GM21528 (cell line): Measurements from ENCODE around the gene ARHGEF6.

ENCODE experiments used
- ATAC-seq: cut with Tn5 transposase; IDR thresholded peaks from one replicate; pipeline ENCODE4 v1.9.1; 2021; ENCODE audit warnings: mild to moderate bottlenecking, moderate library complexity; ENCODE audit not compliant: unreplicated experiment, low FRiP score

The ARHGEF6 gene

DNA sequence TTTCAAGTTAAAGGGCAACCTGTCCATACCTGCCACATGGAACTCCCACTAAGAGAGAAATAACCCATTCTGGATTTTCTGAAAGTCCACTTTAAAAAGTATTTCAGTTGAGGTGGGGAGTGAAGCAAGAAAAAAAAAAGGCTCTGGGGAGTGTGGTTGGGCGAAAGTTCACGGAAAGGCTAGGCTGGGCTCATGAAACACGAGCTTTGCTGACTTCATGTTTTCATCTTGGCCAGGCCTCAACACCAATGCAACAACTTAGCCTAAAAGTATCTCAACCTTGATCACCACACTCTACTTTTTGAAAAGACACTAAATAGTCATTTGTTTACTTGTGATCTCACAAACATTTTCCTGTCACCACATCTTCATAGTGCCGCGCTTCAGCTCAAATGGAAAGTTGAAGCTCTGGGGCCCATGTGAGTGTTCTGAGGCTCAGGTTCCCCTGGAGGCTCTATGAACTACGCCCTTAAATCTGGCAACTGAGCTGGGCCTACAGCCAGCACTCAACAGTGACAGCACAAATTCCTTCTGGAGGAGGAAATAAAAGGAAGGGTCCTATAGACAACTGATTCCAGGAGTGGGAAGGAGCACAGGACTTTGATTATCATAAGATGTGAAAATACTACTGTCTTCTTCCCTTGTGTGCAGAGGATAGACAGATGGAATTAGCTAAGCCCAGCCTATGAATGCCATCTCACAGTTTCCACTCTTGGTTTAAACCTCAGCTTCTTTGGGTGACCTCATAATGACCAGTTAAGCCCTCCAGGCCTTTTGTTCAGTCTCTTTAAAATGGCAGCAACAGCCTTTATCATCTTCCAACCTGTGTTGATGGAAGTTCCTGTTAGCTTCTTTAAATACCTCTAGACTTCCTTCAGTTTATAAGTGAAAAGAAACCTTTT, 127.7 kb downstream of the ARHGEF6 start:
- ATAC-seq = no peak

DNA sequence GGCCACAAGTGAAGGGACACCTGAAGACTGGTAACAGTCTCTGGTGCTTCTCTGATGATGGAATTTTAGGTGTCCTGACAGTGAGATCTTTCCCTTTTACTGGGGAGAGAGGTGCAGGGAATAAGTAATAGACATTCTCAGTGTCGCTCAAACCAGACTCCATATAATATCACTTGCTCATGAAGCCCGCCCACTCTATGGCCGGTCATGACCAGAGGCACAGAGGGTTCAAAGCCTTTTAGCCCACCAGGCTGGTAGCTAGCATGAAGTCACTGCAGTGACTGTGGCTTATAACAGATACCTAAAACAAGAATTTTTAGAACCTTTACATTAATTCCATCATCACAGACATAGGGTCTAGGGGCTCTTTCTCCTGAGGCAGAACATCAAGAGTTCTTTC, 129.9 kb downstream of the ARHGEF6 start:
- no peak for ATAC-seq

DNA sequence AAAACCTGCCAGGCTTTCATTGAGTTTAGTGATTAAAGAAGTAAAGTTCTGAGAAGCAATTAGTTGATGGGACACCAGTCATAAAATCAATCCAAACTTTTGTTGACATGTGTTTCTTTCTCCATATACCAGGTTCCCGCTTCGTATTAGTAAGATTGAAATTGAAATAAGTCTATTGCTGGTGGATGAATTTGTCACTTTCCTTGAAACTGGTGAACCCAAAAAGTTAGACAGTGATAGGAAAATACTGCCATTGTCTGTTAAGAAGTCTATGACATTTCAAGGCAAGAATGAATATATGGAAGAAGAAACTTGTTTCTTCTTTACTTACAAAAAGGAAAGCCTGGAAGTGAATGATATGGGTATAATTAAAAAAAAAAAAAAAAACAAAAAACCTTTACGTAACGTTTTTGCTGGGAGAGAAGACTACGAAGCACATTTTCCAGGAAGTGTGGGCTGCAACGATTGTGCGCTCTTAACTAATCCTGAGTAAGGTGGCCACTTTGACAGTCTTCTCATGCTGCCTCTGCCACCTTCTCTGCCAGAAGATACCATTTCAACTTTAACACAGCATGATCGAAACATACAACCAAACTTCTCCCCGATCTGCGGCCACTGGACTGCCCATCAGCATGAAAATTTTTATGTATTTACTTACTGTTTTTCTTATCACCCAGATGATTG, 132.9 kb downstream of the ARHGEF6 start, which contains the start of gene CD40LG:
CD40LG (plus strand) TSS at position 482 of the 684 bp plus-strand sequence; CDS start at position 573, 91 bp downstream.
- no peak for ATAC-seq

DNA sequence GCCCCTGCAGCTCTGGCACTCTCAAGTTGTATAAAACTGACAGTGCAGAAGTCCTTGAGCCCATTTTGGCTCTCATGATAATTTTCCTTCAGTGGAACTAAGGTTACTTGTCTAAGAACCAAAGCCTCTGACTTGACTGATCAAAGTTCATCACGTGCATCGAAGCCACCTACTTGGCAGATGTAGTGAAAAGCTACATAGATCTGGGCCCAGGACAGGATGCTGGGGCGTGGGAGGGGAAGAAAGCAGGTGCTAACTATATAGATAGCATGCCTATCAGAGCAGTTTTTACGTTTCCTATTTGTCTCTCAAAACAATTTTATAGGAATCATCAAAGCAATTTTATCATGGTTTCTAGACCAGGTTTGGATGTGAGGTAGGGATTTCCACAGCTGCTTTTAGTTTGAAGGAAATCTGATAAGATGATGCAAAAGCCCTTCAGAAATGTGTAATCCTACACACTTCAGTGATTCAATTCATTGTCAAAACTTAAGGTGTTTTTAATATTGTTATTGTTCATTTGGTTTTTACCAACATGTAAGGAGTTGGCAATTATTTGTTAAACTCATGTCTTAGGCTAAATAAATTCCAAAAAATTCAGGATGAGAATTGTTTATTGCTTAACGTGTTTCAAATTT, 134.0 kb downstream of the ARHGEF6 start:
- ATAC-seq = no peak

DNA sequence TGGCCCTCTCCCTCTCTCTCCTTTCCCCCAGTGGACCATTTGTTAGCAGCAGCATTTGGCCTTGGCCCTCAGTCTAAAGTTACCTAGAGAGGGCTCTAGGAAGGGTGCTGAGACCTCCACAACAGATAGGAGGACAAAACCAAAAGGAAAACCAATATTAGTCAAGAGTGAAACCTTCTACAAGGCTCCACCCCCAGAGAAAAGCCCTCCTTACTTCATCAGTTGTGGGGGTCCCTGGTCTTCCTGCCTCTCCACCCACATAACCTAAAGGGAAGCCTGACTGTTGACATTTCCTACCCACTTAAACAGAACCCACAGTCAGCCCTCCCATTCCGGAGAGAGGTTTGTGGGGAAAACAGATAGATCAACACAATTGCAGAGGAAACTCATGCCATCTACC, 137.5 kb downstream of the ARHGEF6 start:
- no peak for ATAC-seq

DNA sequence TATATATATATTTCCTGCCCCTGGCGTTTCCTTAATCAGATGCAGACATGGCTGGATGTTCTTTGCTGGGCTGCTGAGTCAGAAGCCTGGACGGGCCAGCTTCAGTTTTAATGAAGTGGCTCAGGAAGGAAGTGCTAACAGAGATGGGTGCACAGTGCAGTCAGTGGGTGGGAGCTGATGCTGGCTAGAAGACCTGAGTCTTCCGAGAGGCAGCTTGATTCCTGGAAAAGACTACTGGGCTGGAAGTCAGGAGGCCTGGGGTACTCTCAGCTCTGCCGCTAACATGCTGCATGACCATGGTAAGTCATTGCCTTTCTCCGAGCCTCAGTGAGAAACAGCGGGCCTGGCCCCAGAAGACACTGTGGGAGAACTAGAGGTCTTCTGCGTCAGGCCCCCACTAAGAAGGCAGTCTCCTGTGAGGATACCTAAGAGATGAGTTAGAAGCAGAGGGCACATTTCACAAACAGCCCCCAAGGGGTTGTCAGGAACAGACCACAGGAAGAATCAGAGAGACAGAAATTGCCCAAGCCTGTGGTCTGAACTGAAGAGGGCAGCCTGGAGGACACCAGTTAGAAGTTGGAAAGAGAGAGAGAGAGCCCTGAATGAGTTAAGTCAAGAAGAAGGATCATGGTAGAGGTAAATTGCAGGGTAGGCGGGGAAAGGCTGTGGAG, 141.1 kb downstream of the ARHGEF6 start:
- ATAC-seq = no peak

DNA sequence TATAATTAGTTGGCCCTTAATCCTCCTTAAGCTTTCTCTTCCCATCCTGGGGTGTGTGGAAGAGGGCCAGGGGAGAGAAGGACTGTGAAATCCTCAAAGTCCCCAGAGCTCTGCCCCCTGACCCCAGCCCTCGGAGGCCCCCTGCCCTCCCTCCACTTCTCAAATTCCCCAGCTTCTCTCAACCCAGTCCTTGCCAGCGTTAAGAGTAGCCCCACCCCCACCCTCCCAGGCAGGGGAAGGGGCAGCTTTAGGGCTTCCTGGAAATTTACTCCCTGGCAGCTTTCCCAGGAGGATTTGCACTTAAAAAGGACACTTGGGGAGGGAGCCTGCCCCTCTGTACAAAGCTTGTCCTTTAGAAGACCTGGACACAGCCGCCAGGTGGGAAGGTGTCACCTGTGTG, 144.6 kb downstream of the ARHGEF6 start:
- no peak for ATAC-seq

DNA sequence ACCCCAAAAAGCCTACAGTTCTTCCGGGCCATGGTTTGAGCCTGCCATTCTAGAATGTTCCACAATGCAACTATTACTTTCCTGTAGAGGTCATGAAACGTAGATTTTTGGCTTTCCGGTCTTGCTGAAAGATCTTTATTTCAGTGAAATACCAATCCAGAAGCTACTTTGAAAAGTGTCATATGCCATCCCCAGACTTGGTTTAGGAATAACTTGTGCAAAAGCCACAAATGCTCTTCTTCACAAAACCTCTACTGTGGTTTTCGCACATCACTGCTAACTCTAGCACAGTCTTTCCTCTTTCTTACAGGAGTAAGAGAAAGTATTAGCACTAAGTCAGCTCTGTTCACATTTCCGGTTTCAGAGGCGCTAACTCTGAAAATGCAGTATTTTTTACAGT, 145.5 kb downstream of the ARHGEF6 start:
- ATAC-seq = no peak

DNA sequence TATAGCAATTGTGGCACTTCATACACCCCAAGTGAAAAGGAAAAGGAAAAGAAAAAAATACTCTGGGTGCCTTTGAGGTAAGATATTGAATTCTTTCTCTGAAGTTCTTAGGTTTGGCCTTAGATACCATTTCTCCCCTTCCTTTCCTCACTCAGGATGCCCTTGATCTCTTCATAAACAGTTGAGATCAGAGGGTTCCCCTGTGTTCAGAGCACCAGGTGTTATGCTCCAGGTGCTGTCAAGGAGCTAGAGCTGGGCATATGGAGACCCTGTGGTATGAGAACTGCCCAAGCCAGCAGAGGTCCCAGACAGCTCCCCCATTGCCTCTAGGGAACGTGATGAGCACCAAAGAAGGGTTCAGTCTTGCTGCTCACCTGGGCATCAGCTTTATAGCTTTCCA, 149.9 kb downstream of the ARHGEF6 start:
- no peak for ATAC-seq

DNA sequence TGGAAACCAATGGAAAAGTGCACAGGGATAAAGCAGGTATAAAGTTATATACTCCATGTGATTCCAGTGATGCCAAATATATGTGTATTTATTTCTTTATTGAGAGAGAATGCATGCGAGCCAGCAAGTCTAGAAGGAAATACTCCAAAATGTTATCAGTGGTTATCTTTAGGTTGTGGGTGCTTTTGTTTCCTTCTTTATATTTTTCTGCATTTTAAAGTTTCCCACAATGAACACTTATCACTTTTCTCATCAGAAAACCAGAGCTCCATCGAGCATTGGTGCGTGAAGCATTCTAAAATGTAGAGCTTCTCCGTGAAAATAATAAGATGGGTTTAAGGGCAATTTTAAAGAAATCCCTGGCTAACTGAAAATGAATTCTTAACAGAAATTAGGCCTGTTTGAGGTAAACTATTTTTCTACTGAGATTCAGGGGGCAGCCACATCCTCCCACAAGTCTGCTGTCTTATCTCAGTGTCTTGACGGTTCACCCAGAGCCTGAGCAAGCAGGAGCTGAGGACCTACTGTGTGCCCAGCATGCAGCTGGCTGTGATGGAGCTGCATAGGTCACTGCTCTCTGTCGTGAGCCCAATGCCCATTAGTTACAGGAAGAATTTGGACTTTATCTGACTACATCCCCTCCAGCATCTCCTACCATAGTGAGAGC, 151.5 kb downstream of the ARHGEF6 start:
- no peak for ATAC-seq

DNA sequence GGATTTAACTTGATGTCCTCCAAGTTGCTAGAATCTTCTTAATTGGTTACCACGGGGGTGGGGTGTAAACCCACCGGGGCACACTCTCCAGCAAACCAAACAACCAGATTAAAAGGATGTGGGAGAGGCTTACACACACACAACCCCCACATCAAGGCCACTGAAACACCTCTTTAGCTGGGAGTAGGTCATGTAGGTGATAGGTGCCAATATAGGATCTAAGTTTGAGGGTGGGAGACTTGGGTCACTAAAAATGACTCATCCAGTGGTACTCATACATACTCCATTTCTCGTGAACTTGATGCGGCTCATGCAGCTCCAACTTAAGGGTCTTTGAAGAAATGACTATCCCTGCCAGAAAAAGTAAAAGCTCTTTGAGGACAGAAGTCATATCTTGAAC, 153.3 kb downstream of the ARHGEF6 start:
- ATAC-seq = no peak

DNA sequence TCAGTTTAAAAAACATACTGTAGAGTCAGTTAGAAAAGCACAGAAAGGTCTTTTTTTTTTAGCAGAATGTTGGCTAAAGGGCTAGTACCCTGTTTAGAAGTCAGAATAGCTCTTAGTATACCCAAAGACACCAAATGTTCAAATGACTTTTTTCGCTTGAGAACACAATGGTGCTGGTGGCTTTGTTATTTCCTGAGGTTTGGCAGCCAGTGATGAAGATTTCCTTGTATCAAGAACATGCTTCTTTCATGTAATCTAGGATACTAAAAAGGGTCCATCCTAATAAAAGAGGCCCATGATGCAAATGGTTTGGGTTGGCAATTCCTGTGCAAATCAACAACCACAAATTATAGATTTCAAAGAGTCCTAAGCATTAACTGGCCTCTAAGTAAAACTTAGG, 153.8 kb downstream of the ARHGEF6 start:
- no peak for ATAC-seq

DNA sequence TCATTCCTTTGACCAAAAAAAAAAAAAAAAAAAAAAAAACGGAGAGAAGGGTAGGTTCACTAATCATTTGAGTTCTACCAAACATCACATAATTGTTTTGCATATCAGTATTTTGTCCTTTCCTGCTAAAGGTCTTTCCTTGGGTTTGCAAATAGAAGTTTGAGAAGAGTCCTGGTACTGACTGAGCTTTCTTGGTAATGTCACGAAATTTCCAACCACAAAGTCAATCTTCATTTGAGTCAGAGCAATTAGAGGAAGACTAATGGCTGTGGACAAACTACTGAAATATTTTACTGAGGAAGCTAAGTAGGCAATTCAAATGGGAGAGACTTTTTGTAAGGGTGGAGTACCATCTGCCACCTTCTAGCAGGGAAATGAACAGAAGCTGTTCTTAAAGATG, 154.5 kb downstream of the ARHGEF6 start:
- no peak for ATAC-seq

DNA sequence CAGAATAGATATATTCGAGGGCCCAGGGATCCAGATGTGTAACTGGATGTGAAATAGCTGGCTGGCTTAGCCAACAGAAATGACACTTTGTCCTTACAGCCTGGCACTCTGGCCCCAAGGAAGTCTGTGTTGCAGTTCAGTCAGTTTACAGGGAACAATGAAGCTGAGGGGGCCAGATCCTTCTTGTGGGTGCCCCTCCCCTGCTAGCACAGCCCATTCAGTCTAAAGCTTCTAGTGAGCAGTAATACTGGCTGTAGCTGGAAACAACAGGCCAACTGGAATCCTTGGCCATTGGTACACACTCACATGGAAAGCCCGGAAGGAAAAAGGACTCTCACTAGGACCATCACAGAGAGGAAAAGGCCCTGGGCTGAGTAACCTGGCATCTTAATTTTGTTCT, 155.5 kb downstream of the ARHGEF6 start:
- ATAC-seq = no peak

DNA sequence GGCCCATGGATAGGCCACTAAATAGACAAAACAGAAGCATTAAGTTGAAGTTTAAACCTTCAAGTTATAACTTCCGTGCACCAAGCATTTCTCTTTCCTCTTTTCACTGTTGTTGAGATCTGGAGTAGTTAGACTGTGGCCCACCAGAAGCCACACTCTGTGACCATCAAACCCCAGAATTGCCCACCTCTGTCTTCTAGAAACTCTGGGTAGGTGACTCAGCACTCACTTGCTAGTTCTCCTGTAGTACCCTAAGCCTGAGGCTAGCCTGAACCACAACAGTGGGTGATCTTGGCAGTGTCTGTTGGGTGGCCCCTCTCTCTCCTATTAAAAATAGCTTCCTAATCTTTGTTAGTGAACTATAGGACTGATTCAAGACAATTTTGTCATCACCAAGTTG, 157.3 kb downstream of the ARHGEF6 start:
- ATAC-seq = no peak

DNA sequence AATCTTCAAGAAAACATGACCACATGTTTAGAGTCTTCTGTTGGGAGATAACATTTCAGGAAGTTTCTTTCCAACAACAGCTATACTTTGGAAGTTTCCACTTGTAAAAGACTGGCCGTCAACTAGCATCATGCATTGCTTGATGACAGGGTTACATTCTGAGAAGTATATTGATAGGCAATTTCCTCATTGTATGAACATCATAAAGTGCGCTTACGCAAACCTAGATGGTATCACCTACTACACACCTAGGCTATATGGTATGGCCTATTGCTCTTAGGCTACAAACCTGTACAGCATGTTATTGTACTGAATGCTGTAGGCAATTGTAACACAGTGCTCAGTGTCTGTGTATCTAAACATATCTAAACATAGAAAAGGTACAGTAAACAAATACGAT, 158.2 kb downstream of the ARHGEF6 start:
- no peak for ATAC-seq

DNA sequence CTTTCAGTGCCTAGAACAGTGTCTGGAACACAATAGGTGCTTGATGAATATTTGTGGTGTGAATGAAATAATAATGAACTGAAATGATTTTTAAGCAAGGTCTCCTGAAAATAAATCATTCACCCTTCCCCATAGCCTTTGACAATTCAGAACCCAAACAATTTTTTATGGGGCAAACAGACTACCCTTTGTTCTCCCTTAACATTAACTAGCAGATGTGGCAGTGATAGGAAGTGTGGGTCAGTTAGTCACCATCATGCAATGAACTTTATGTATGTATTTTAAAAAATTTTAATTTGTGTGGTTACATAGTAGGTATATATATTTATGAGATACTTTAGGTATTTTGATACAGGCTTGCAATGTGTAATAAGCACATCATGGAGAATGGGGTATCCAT, 160.0 kb downstream of the ARHGEF6 start:
- no peak for ATAC-seq

DNA sequence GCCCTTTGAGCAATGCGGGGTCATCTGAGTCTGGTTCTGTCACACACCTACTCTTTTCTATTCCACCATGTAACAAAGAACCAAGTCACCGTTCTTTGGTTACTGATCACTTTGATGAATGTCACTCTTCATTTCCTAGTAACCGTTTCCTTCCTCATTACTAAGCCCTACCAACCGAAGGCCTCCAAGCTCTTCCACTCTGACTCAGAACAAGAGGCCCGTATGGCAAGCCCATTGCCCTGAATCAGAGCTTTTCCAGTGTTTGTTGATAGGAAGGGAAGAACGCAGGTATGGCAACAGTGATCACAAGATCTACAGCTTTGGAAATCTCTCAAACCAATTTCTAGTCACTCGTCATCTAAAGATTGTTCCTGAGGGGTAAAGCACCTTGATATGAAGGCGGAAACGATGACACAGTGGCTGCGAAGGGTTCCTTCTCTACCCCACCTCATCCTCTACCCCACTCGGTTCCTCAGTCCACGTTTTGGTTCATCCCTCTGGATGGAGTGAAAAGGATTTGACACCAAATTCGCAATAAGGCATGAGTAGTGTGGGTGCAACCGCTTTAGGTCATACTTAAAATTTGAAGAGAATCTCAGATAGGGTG, 160.7 kb downstream of the ARHGEF6 start:
- no peak for ATAC-seq

DNA sequence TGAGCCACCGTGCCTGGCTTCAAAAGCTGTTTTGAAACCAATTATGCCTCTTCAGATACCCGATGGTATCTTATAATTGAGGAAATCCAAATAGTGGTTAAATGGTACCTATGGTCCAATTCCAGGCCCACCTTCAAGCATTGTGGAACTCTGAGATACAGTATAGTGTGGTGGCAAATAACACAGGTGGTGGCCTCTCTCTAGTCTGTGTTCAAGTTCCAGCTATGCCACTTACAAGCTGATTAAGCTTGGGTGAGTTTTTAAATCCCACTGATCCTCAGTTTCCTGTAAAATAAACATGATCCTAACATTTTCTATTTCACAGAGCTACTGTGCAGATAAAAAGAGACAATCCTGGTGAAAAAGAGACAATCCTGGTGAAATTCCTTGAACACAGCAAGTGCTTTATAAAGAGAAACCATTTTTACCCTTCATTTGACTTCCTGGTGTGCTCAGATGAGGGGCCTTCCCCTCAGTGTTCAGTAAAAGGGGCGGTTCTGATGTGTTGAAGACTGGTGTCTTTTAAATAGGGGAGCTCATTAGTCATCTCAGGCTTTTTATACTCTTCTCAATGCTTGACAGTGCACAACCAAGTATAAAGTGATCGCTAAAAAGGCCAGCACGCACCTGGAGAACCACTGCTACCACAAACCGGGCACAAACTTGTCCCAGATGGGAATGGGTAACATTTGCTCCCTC, 163.6 kb downstream of the ARHGEF6 start:
- peak; percentile 85 for ATAC-seq
